ENCODE measurements around the gene TSPAN14.

TSPAN14 gene

GRCh38 chr10:80515941-80516340, 61.8 kb downstream of the TSPAN14 start:
- H3K27me3 ChIP-seq (replicated peaks; ENCODE audit: control insufficient read depth, insufficient read depth, low read length) = no peaks in the 10 kb centered on the region
- no peak overlapping the region for H3K4me3 ChIP-seq (replicated peaks; ENCODE audit: low read depth, low read length)
- no peak for TF ChIP-seq CTCF (IDR thresholded peaks at IDR 0.05; ENCODE audit: insufficient read depth, low read length, poor library complexity, severe bottlenecking)
- DNase-seq (ENCODE audit: extremely low read depth, insufficient read length) = no peak
- H3K36me3 ChIP-seq (ENCODE audit: control insufficient read depth, insufficient read depth, low read length) = peaks cover 37% of the 10 kb centered on the region

- Histone ChIP-seq H3K27me3 (replicated peaks; ENCODE audit: control insufficient read depth, insufficient read depth, low read length) (no peaks in the 10 kb centered on the region), H3K36me3 (ENCODE audit: control insufficient read depth, insufficient read depth, low read length) (peaks cover 35% of the 10 kb centered on the region), H3K4me3 (replicated peaks; ENCODE audit: low read depth, low read length) (no peak overlapping the region)
- TF ChIP-seq CTCF (IDR thresholded peaks at IDR 0.05; ENCODE audit: insufficient read depth, low read length, poor library complexity, severe bottlenecking) = no peak
- no peak for DNase-seq (ENCODE audit: extremely low read depth, insufficient read length)
These were observed 62.5 kb downstream of the TSPAN14 start for GRCh38 chr10:80516506-80517075.

GRCh38 chr10:80517416-80518142, 63.5 kb downstream of the TSPAN14 start:
- Histone ChIP-seq H3K4me3 (replicated peaks; ENCODE audit: low read depth, low read length) (no peak overlapping the region), H3K27me3 (replicated peaks; ENCODE audit: control insufficient read depth, insufficient read depth, low read length) (no peaks in the 10 kb centered on the region), H3K36me3 (ENCODE audit: control insufficient read depth, insufficient read depth, low read length) (peaks cover 32% of the 10 kb centered on the region)
- DNase-seq (ENCODE audit: extremely low read depth, insufficient read length) = no peak
- TF ChIP-seq CTCF (IDR thresholded peaks at IDR 0.05; ENCODE audit: insufficient read depth, low read length, poor library complexity, severe bottlenecking) = no peak

- Histone ChIP-seq H3K36me3 (ENCODE audit: control insufficient read depth, insufficient read depth, low read length) (peaks cover 28% of the 10 kb centered on the region), H3K27me3 (replicated peaks; ENCODE audit: control insufficient read depth, insufficient read depth, low read length) (no peaks in the 10 kb centered on the region), H3K4me3 (replicated peaks; ENCODE audit: low read depth, low read length) (no peak overlapping the region)
- TF ChIP-seq CTCF (IDR thresholded peaks at IDR 0.05; ENCODE audit: insufficient read depth, low read length, poor library complexity, severe bottlenecking) = no peak
- DNase-seq (ENCODE audit: extremely low read depth, insufficient read length) = no peak
These were observed 64.2 kb downstream of the TSPAN14 start for GRCh38 chr10:80518143-80518806.

GRCh38 chr10:80518807-80519360, 64.8 kb downstream of the TSPAN14 start:
- Histone ChIP-seq H3K4me3 (replicated peaks; ENCODE audit: low read depth, low read length) (no peak overlapping the region), H3K27me3 (replicated peaks; ENCODE audit: control insufficient read depth, insufficient read depth, low read length) (no peaks in the 10 kb centered on the region), H3K36me3 (ENCODE audit: control insufficient read depth, insufficient read depth, low read length) (peaks cover 28% of the 10 kb centered on the region)
- no peak for TF ChIP-seq CTCF (IDR thresholded peaks at IDR 0.05; ENCODE audit: insufficient read depth, low read length, poor library complexity, severe bottlenecking)
- no peak for DNase-seq (ENCODE audit: extremely low read depth, insufficient read length)
